Left kidney (tissue), 8 donors: ENCODE results near the gene PPP2R5C. TPM values are rescaled to one million over a fixed set of nuclear protein-coding genes. Genes with fewer than 3 reads are reported as not detected.
"Not testable (repeated sequence)": the region's sequence is repeated elsewhere in the genome, so short reads cannot be mapped to it uniquely, and the experiment has no call there.

Experiments
- DNase-seq: peaks from one replicate; pipeline ENCODE4 v3.0.0-alpha.2; 2013
- long read RNA-seq, 8 donors: transcript quantifications; one replicate each; lab custom pipeline, GENCODE V29; 2026
- polyA plus RNA-seq: library from polyadenylated mRNA; unstranded; fragments of 120-200 nt; gene quantifications from one replicate; pipeline ENCODE4 v1.2.1, GENCODE V29; 2013; ENCODE audit not compliant: insufficient read length

Gene PPP2R5C
- 116 TPM for polyA plus RNA-seq
- long read RNA-seq, donor 1, full-length matches to known transcripts, result 26 of 26 reads
- long read RNA-seq, donor 1, partial matches to known transcripts, result 0 of 26 reads
- long read RNA-seq, donor 1, other reads (novel, unspliced or antisense), result 0 of 26 reads
- long read RNA-seq, donor 2, full-length matches to known transcripts, result 26 of 33 reads
- long read RNA-seq, donor 2, partial matches to known transcripts, result 7 of 33 reads
- long read RNA-seq, donor 2, other reads (novel, unspliced or antisense), result 0 of 33 reads
- long read RNA-seq, donor 3, full-length matches to known transcripts, result 21 of 49 reads
- long read RNA-seq, donor 3, partial matches to known transcripts, result 28 of 49 reads
- long read RNA-seq, donor 3, other reads (novel, unspliced or antisense), result 0 of 49 reads
- long read RNA-seq, donor 4, partial matches to known transcripts, result 0 of 1 reads
- long read RNA-seq, donor 4, other reads (novel, unspliced or antisense), result 0 of 1 reads
- long read RNA-seq, donor 5, full-length matches to known transcripts, result 43 of 48 reads
- long read RNA-seq, donor 5, partial matches to known transcripts, result 5 of 48 reads
- long read RNA-seq, donor 5, other reads (novel, unspliced or antisense), result 0 of 48 reads
- long read RNA-seq, donor 6, full-length matches to known transcripts, result 25 of 25 reads
- long read RNA-seq, donor 6, partial matches to known transcripts, result 0 of 25 reads
- long read RNA-seq, donor 6, other reads (novel, unspliced or antisense), result 0 of 25 reads
- long read RNA-seq, donor 7, full-length matches to known transcripts, result 44 of 51 reads
- long read RNA-seq, donor 7, partial matches to known transcripts, result 7 of 51 reads
- long read RNA-seq, donor 7, other reads (novel, unspliced or antisense), result 0 of 51 reads
- long read RNA-seq, donor 8, full-length matches to known transcripts, result 13 of 13 reads
- long read RNA-seq, donor 8, partial matches to known transcripts, result 0 of 13 reads
- long read RNA-seq, donor 8, other reads (novel, unspliced or antisense), result 0 of 13 reads

- DNase-seq, result peak; percentile 86
These were observed at the start of gene PPP2R5C for GRCh38 chr14:101761032-101761880. TSS of gene PPP2R5C (plus strand) at chr14:101761709. CDS start at chr14:101761894, 185 bp downstream.

- not testable (repeated sequence) for DNase-seq
These were observed 49.7 kb upstream of the PPP2R5C start for GRCh38 chr14:101711857-101712233.

- DNase-seq, result not testable (repeated sequence)
These were observed 49.2 kb upstream of the PPP2R5C start for GRCh38 chr14:101712341-101712740.

- DNase-seq, result not testable (repeated sequence)
These were observed 48.4 kb upstream of the PPP2R5C start for GRCh38 chr14:101713091-101713490.

- DNase-seq, result no peak
These were observed 47.7 kb upstream of the PPP2R5C start for GRCh38 chr14:101713621-101714349.

GRCh38 chr14:101714394-101714793, 47.1 kb upstream of the PPP2R5C start:
- DNase-seq, result no peak

- DNase-seq, result no peak
These were observed 46.1 kb upstream of the PPP2R5C start for GRCh38 chr14:101715210-101716076.

GRCh38 chr14:101716077-101716950, 45.2 kb upstream of the PPP2R5C start:
- DNase-seq, result no peak

GRCh38 chr14:101716956-101717662, 44.4 kb upstream of the PPP2R5C start:
- DNase-seq, result no peak

GRCh38 chr14:101717663-101718490, 43.6 kb upstream of the PPP2R5C start:
- DNase-seq, result no peak

GRCh38 chr14:101719045-101719645, 42.4 kb upstream of the PPP2R5C start:
- no peak for DNase-seq

- peak; percentile 41 for DNase-seq
These were observed 41.8 kb upstream of the PPP2R5C start for GRCh38 chr14:101719708-101720107.

- no peak for DNase-seq
These were observed 40.4 kb upstream of the PPP2R5C start for GRCh38 chr14:101721111-101721510.

- DNase-seq, result no peak
These were observed 39.4 kb upstream of the PPP2R5C start for GRCh38 chr14:101721951-101722661.

- DNase-seq, result no peak
These were observed 38.4 kb upstream of the PPP2R5C start for GRCh38 chr14:101723061-101723595.

GRCh38 chr14:101725652-101726051, 35.9 kb upstream of the PPP2R5C start:
- DNase-seq, result not testable (repeated sequence)
